Cardiac muscle cell (in vitro differentiated cells and primary cell): ENCODE results near the gene COMTD1. TPM values are rescaled to one million over a fixed set of nuclear protein-coding genes. Genes with fewer than 3 reads are reported as not detected.

Experiments used
- DNase-seq, 2 donors: peaks; one replicate each; pipeline versions ENCODE4 v3.0.0 to v3.0.0-alpha.2; 2010 to 2017; ENCODE audit warnings: low read depth in 1 of 2, low spot score in 1 of 2
- H3K27ac ChIP-seq: fragments of 200-600 bp; sonication (generic); 2 replicates; pipeline ENCODE4 v1.5.1; 2016
- H3K27me3 ChIP-seq: fragments of 200-600 bp; sonication (generic); 2 replicates; pipeline ENCODE4 v1.6.0; 2016; ENCODE audit warnings: control low read depth
- H3K36me3 ChIP-seq: fragments of 200-600 bp; sonication (generic); 2 replicates; pipeline ENCODE4 v1.5.1; 2016; ENCODE audit warnings: control low read depth
- H3K4me1 ChIP-seq: fragments of 200-600 bp; sonication (generic); 2 replicates; pipeline ENCODE4 v1.8.1; 2017; ENCODE audit warnings: low read depth, mild to moderate bottlenecking, mixed run types
- H3K4me3 ChIP-seq: fragments of 200-600 bp; sonication (generic); 2 replicates; pipeline ENCODE4 v1.5.1; 2016; ENCODE audit warnings: mild to moderate bottlenecking
- H3K9me3 ChIP-seq: fragments of 200-600 bp; sonication (generic); 2 replicates; pipeline ENCODE4 v1.5.1; 2017; ENCODE audit warnings: low read depth, mild to moderate bottlenecking, control low read depth
- CTCF ChIP-seq: IDR thresholded peaks from 2 replicates; pipeline ENCODE4 v1.5.1; 2012; ENCODE audit warnings: low read depth, mild to moderate bottlenecking, low read length
- polyA plus RNA-seq: library from polyadenylated mRNA; unstranded; fragments of >200 nt; fragmentation: Nextera tagmentation; extraction: Ambion mirVana; gene quantifications from 2 replicates; pipeline ENCODE4 v1.2.1, GENCODE V29; 2016
- total RNA-seq: library from RNA; depleted of rRNA; stranded (reverse); fragments of >200 nt; gene quantifications from 2 replicates; pipeline ENCODE4 v1.2.3, GENCODE V29; 2016

Gene COMTD1
- total and polyA plus RNA-seq, 2 experiments from 2014 or later = 42.0 to 66.1 TPM

- no peaks in the 10 kb centered on the region for H3K27me3 ChIP-seq
- H3K4me3 ChIP-seq = no peak overlapping the region
- no peak overlapping the region for H3K27ac ChIP-seq
- H3K9me3 ChIP-seq = no peaks in the 10 kb centered on the region
- H3K4me1 ChIP-seq = no peaks in the 10 kb centered on the region
- no peak for DNase-seq
- TF ChIP-seq CTCF = no peak
- H3K36me3 ChIP-seq = peaks cover 9% of the 10 kb centered on the region
Measured at GRCh38 chr10:75236178-75236825, 545 bp upstream of the COMTD1 start.

GRCh38 chr10:75234683-75235374 lies 928 bp downstream of the COMTD1 start:
- Histone ChIP-seq H3K27ac (no peak overlapping the region), H3K4me1 (no peaks in the 10 kb centered on the region), H3K36me3 (peaks cover 18% of the 10 kb centered on the region), H3K9me3 (no peaks in the 10 kb centered on the region), H3K4me3 (peak overlapping the region; percentile 38), H3K27me3 (no peaks in the 10 kb centered on the region)
- peak in 1 of 2 donors; percentile 65 for DNase-seq
- TF ChIP-seq CTCF = no peak

GRCh38 chr10:75234017-75234682 lies 1.6 kb downstream of the COMTD1 start:
- H3K27ac ChIP-seq = peak overlapping the region; percentile 63
- H3K36me3 ChIP-seq = peaks cover 19% of the 10 kb centered on the region
- no peaks in the 10 kb centered on the region for H3K4me1 ChIP-seq
- H3K27me3 ChIP-seq = no peaks in the 10 kb centered on the region
- peak; percentile 87 to 90 for DNase-seq
- TF ChIP-seq CTCF = no peak
- H3K4me3 ChIP-seq = peak overlapping the region; percentile 38
- H3K9me3 ChIP-seq = no peaks in the 10 kb centered on the region

GRCh38 chr10:75233444-75234016 lies 2.2 kb downstream of the COMTD1 start:
- H3K36me3 ChIP-seq = peaks cover 19% of the 10 kb centered on the region
- H3K9me3 ChIP-seq = no peaks in the 10 kb centered on the region
- H3K4me1 ChIP-seq = no peaks in the 10 kb centered on the region
- peak in 1 of 2 donors; percentile 15 for DNase-seq
- no peak for TF ChIP-seq CTCF
- H3K27ac ChIP-seq = peak overlapping the region; percentile 63
- H3K4me3 ChIP-seq = peak overlapping the region; percentile 38
- H3K27me3 ChIP-seq = no peaks in the 10 kb centered on the region

GRCh38 chr10:75231672-75232581 lies 3.8 kb downstream of the COMTD1 start:
- TF ChIP-seq CTCF = no peak
- Histone ChIP-seq H3K4me3 (no peak overlapping the region), H3K36me3 (peaks cover 24% of the 10 kb centered on the region), H3K4me1 (no peaks in the 10 kb centered on the region), H3K27ac (peak overlapping the region; percentile 35), H3K9me3 (no peaks in the 10 kb centered on the region), H3K27me3 (no peaks in the 10 kb centered on the region)
- DNase-seq = no peak
